ENCODE data around the gene CCL25.

The CCL25 gene

DNA sequence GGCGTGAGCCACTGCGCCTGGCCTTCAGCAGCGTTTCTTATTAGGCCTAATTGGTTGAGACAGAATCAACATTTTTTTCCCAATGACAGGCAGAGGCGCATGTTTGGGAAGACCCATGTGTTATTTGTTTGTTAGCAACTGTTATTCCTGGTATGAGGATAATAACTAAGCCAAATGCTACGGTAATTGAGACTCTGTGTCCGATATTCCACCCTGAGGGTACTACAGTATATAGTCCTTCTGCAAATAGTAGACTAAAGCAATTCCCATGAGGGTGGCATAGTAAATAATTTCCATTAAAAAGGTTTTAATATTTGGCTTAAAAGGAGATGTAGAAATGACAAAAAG, 18.4 kb upstream of the CCL25 start:
- no peak overlapping the region for H3K4me3 ChIP-seq (ENCODE audit: low read depth, low read length)
- DNase-seq (ENCODE audit: low read depth): no peak
- TF ChIP-seq, protein P1, sequence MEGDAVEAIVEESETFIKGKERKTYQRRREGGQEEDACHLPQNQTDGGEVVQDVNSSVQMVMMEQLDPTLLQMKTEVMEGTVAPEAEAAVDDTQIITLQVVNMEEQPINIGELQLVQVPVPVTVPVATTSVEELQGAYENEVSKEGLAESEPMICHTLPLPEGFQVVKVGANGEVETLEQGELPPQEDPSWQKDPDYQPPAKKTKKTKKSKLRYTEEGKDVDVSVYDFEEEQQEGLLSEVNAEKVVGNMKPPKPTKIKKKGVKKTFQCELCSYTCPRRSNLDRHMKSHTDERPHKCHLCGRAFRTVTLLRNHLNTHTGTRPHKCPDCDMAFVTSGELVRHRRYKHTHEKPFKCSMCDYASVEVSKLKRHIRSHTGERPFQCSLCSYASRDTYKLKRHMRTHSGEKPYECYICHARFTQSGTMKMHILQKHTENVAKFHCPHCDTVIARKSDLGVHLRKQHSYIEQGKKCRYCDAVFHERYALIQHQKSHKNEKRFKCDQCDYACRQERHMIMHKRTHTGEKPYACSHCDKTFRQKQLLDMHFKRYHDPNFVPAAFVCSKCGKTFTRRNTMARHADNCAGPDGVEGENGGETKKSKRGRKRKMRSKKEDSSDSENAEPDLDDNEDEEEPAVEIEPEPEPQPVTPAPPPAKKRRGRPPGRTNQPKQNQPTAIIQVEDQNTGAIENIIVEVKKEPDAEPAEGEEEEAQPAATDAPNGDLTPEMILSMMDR (IDR thresholded peaks at IDR 0.05; ENCODE audit: low read depth, low read length, missing control alignments): no peak
- in situ Hi-C loops (cut with HindIII; ENCODE audit: low sequenced_read_pairs): no loop called here

DNA sequence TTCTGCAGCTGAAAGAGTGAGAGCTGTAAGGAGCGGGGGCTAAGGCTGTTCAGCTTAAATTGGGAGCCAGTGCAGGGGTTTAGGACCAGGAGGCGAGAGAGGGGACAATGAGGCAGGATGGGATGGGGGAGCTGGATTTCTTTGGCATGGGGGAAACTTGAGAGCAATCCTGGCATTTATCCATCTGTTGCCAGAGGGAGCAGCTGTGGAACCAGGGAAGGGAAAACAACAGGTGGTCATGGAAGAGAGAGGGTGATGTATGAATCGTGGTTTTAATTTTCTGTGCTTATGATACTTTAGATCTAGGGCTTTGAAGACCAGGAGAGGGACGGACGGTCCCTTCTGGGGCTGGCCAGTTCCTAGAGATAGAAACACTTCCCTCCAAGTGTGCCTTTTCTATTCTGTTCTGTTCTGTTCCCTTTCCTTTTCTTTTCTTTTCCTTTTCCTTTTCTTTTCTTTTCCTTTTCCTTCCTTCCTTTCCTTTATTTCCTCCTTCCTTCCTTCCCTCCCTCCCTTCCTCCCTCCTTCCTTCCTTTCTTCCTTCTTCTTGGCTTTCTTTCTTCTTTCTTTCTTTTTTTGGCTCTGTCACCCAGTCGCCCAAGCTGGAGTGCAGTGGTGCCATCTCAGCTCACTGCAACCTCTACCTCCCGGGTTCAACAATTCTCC, 16.0 kb upstream of the CCL25 start:
- TF ChIP-seq, protein P1 (IDR thresholded peaks at IDR 0.05; ENCODE audit: low read depth, low read length, missing control alignments): no peak
- in situ Hi-C loops (cut with HindIII; ENCODE audit: low sequenced_read_pairs): no loop called here
- DNase-seq (ENCODE audit: low read depth): no peak
- H3K4me3 ChIP-seq (ENCODE audit: low read depth, low read length): no peak overlapping the region

GRCh38 chr19:8038815-8039214, 13.7 kb upstream of the CCL25 start:
- no peak overlapping the region for H3K4me3 ChIP-seq (ENCODE audit: low read depth, low read length)
- DNase-seq (ENCODE audit: low read depth): no peak
- TF ChIP-seq, protein P1 (IDR thresholded peaks at IDR 0.05; ENCODE audit: low read depth, low read length, missing control alignments): no peak
- in situ Hi-C loops (cut with HindIII; ENCODE audit: low sequenced_read_pairs): no loop called here

DNA sequence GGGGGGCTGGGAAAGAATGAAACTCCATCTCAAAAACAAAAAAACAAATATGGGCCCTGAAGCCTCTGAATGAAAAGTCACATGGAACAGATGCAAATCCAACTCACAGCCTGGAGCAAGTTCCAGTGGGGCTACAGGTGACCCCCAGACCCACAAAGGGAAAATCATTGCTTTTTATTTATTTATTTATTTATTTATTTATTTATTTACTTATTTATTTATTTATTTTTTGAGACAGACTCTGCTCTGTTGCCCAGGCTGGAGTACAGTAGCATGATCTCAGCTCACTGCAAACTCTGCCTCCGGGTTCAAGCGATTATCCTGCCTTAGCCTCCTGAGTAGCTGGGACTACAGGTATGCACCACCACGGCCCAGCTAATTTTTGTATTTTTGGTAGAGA, 13.3 kb upstream of the CCL25 start:
- no peak overlapping the region for H3K4me3 ChIP-seq (ENCODE audit: low read depth, low read length)
- TF ChIP-seq, protein P1 (IDR thresholded peaks at IDR 0.05; ENCODE audit: low read depth, low read length, missing control alignments): no peak
- in situ Hi-C loops (cut with HindIII; ENCODE audit: low sequenced_read_pairs): no loop called here
- no peak for DNase-seq (ENCODE audit: low read depth)

- no peak for DNase-seq (ENCODE audit: low read depth)
- H3K4me3 ChIP-seq (ENCODE audit: low read depth, low read length): no peak overlapping the region
- in situ Hi-C loops (cut with HindIII; ENCODE audit: low sequenced_read_pairs): no loop called here
- TF ChIP-seq, protein P1 (IDR thresholded peaks at IDR 0.05; ENCODE audit: low read depth, low read length, missing control alignments): no peak
Measured at GRCh38 chr19:8041531-8041931, 11.0 kb upstream of the CCL25 start.

- no peak overlapping the region for H3K4me3 ChIP-seq (ENCODE audit: low read depth, low read length)
- TF ChIP-seq, protein P1 (IDR thresholded peaks at IDR 0.05; ENCODE audit: low read depth, low read length, missing control alignments): no peak
- in situ Hi-C loops (cut with HindIII; ENCODE audit: low sequenced_read_pairs): no loop called here
- no peak for DNase-seq (ENCODE audit: low read depth)
Measured at GRCh38 chr19:8042900-8043299, 9.7 kb upstream of the CCL25 start.

Data from astrocyte of the cerebellum (primary cell).